Fibroblast of villous mesenchyme (primary cell): Measurements from ENCODE around the gene BMP15. TPM values are rescaled to one million over a fixed set of nuclear protein-coding genes. Genes with fewer than 3 reads are reported as not detected.

ENCODE experiments used
- DNase-seq: peaks from one replicate; pipeline ENCODE4 v3.0.0-alpha.2; 2010; ENCODE audit warnings: low read depth
- H3K4me3 ChIP-seq: 2 replicates; pipeline ENCODE4 v1.5.1; 2011; ENCODE audit warnings: low read depth, mild to moderate bottlenecking, low read length
- CTCF ChIP-seq: IDR thresholded peaks from 2 replicates; pipeline ENCODE4 v1.5.1; 2012; ENCODE audit warnings: low read depth, mild to moderate bottlenecking, low read length; ENCODE audit not compliant: insufficient read depth
- total RNA-seq: library from RNA; depleted of rRNA; stranded (reverse); fragments of >200 nt; gene quantifications from 2 replicates; pipeline ENCODE4 v1.2.3, GENCODE V29; 2012

Gene BMP15
- total RNA-seq, 1 donor: not detected

DNA sequence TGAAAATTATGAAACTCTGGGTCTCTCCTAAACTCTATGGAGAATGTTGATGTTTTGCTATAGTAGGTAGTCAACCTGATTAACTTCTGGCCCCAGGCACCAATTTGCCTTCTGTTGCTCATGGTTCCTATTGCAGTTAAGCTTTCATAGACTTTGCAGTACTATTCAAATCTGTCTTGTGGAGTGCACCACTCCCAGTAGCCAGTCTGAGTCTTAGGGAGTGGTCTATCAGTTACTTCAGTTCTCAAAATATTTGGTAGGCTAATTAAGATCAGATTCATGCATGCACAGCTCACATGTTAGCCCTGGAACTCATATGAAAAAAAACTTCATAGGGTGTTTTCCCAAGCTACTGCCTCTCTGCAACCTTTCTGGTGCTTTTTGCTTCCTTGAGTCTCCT, 53.3 kb downstream of the BMP15 start:
- H3K4me3 ChIP-seq: no peak overlapping the region
- no peak for TF ChIP-seq CTCF
- DNase-seq: no peak

Other genes with a start within 250 kb of the BMP15 start
- gene SHROOM4, start 96.5 kb upstream of the BMP15 start, total RNA-seq: 0.43 and 0.97 TPM in 2 replicates